Stimulated activated CD4-positive, alpha-beta T cell treated with anti-CD3 and anti-CD28 coated beads, Interleukin-2, amount 100 ng/mL, for 4 hours (primary cell): ENCODE data around the gene CATSPER1.

ENCODE experiments used
- DNase-seq: peaks from one replicate; pipeline ENCODE4 v3.0.0-alpha.2; 2020; ENCODE audit warnings: low read depth

CATSPER1 gene

DNA sequence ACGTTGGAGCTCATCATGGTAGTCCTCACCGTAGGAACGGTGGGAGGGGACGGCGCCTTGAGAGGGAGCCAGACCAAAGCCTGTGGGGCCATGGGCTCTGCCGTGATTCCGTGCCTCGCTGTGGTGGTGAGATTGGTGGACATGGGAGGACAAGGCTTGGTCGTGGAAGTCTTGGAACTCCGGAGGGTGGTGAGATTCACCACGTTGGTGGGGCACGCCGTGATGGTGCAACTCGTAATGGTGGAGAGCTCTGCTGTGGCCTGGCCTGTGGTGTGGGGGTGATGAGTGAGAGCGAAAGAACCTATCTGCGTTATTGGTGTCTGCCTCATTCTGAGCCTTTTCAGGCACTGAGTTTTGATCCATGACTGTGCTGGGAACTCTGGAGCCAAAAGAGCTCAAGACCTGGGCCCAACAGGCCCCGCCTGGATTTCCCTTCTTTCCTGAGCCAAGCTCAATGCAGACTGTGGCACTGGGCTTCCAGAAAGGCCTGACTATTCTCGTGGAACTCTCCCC, at the start of gene CATSPER1:
Gene CATSPER1 (minus strand): TSS at position 463 of the 513 bp plus-strand sequence. CDS start 100 bp downstream, at position 363.
- DNase-seq: no peak

DNA sequence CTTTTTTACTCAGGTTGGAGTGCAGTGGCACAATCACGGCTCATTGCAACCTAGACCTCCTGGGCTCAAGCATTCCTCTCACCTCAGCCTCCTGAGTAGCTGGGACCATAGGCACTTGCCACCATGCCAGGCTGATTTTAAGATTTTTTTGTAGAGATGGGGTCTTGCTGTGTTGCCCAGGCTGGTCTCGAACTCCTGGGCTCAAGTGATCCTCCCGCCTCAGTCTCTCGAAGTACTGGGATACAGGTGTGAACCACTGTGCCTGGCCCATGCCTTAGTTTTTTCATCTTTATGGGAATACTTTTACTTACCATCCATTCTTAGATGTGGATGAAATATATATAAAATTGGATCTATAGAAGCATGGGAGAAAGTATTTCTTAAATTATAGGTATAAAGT, 49.0 kb upstream of the CATSPER1 start:
- no peak for DNase-seq

DNA sequence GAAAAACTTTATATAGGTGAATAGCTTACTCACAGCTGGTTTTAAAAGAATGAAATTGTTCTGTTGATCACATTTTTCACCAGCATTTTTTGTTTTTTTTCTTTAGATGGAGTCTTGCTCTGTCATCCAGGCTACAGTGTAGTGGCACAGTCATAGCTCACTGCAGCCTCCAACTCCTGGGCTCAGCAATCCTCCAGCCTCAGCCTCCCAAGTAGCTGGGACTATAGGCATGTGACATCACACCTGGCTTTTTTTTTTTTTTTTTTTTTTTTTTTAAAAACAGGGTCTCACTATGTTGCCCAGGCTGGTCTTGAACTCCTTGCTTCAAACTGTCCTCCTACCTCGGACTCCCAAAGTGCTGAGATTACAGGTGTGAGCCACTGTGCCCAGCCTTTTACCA, 47.4 kb upstream of the CATSPER1 start:
- DNase-seq: no peak

DNA sequence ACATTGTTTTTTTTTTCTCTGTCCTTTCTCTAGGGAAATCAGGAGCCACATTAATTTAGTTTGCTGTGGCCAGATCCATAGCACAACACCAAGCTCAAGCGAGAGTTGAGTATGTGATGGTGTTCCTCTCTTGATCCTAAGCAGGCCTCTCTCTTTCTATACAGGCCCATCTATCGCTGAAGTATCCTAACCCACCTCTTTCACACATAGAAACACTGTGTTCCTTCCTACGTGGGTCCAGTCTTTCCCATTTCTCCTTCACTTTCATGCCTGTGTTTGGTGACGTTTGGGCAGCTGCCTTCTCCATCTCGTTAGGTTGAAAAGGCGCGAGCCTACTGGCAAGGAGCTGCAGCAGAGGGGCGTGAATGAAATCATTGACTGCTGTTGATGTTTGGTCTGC, 46.2 kb upstream of the CATSPER1 start:
- DNase-seq: no peak

DNA sequence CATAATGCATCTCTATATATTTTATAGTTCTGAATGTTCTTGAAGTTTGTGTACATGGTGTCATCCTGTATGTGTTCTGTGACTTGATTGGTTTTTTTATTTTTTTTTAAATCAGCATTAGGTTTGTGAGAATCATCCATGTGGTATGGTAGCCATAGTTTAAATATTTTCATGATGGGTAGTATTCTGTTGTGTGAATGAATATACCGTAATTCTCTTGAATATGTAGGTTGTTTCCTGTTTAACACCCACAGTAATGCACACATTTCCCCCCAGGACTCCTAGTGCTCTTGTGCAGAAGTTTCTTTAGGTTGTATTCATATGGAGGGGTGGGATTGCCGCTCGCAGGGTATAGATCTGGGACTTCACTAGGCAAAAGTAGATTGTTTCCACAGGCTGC, 45.8 kb upstream of the CATSPER1 start:
- DNase-seq: no peak

DNA sequence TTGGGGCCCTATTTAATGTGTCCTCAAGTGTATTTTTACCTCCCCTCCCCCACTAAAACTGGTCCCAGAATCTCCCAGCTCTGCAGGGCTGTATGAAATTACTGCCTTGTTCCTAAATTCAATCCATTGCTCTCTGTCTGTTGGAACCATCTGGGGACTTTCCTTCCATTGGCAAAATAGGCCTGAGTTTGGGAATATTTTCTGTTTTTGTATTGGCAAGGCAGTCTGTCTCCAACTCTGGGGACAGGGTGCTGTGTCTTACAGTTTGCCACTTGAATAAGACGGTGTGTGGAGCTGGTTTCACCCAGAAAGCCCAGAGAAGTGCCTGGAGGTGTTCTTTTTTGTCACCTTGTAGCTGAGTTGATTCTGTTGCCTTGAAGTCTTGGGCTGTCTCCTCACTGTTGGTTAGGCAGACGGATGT, 45.1 kb upstream of the CATSPER1 start:
- no peak for DNase-seq

DNA sequence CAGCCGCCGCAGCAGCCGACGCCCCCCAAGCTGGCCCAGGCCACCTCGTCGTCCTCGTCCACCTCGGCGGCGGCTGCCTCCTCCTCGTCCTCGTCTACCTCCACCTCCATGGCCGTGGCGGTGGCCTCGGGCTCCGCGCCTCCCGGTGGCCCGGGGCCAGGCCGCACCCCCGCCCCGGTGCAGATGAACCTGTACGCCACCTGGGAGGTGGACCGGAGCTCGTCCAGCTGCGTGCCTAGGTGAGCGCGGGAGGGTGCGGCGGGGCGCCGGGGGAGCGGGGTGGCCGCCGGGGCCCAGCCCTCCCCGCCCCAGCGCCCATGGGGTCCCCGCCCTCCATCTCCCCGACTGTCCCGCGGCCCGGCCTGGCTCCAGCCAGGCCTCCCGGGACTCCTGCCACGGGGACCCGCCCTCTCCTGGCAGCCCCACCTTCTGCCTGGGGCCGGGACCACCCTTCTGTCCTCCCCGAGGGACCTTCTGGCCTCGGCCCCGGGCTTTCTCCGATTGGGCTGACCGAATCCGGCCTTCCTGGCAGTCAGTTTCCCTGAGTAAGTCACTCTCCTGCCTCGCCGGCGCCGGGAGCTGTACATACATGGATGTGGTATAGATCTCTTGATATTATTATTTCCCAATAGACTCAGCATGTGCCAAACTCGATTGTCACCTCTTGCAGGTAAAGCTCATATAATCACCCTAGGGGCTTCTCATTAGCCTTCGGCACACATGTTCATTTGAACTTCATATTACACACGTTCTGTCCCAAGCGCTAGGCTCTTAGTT, 44.5 kb upstream of the CATSPER1 start:
- DNase-seq: no peak

DNA sequence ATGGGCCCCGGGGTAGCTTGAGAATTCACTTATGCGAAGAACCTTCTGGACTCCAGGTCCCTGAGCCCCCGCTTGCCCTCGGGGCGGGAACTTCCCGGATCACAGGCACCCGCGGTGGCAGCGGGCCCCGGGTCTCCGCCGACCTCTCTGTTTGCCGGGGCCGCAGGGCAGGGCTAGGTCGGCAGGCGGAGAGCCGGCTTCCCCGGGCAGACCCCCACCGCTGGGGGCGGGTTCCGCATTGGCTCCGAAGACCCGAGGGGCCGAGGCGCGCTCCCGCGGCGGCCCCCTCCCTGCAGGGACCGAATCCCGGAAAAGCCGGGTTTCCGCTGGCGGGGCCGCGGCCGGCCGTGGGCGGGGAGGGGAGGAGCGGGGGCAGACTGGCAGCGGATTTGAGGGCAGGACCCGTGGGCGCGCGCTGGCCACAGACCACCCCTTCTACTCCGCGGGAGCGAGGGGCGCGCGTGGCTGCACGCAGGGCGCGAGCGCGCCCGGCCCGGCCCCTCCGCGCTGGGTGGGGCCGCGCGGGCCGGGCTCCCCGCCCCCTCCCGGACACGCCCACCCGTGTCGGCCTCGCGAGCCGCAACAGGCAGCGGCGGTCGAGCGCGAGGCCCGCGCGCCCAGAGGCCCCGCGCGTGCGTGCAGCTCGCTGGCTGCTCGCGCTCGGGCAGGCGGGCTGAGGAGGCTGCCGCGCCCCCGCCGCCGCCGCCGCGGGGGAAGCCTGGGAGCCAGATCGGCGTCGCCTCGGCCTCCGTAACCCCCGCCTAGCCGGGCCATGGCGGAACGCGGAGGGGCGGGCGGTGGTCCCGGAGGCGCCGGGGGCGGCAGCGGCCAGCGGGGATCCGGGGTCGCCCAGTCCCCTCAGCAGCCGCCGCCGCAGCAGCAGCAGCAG, 43.7 kb upstream of the CATSPER1 start, which contains the start of gene PACS1:
Gene PACS1 (plus strand): TSS at position 558 of the 889 bp plus-strand sequence. CDS start 215 bp downstream, at position 773.
- DNase-seq: peak; percentile 64

DNA sequence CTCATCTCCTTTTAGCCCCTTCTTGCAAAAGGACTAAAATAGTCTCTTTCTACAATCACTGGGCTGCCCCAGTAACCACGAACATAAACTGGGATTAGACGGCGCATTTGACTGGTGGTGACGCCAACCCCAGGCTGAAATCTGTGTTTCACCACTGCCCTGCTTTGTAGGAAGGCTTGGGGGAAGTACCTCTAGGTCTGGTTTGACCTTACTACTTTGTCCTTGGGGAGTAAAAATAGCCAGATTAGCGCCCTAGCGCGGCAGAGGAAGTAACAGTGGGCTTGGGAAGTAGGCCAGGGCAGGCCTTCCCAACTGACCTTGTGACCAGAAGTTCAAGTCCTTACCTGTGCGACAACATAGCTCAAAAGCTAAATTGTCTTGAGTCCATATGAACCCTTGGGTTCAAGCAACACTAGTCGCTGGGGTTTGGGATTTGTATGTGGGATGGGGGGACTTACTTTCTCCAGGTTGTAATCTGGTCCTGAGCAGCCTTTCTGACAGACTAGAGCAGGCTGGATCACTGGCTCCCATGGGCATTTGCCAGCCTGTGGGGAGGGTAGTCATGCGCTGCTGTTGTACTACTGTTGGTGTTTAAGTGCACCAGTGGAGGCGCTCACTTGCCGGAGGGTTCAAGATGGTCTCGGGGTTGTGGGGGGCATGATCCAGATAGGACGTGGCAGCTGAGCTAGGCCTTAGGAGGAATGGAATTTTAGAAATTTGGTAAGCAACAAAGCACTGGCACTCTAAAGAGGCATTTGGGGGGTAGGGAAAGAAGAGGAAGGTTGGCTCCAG, 42.8 kb upstream of the CATSPER1 start:
- no peak for DNase-seq

DNA sequence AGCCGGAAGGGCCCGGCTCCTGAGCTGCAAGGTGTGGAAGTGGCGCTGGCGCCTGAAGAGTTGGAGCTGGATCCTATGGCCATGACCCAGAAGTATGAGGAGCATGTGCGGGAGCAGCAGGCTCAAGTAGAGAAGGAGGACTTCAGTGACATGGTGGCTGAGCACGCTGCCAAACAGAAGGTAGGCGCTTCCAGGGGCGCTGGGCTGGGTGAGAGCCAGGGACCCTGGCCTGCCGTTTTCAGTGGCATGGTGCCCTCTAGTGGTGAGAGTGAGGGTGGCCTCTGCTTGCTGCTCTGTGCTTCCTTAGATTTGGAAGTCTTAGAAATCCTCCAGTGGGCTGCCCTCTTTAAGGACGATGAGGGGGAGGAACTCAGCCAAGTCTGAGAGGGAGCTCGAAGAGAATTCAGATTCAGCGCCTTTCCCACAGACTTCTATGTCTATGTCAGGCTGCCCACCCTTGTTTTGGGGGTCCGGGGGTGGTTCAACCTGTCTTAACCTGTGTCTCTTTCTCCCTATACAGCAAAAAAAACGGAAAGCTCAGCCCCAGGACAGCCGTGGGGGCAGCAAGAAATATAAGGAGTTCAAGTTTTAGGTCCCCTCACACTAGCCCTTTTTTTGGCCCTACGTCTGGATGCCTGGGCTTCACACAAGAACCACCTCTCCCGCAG, 42.0 kb upstream of the CATSPER1 start:
- peak; percentile 71 for DNase-seq

DNA sequence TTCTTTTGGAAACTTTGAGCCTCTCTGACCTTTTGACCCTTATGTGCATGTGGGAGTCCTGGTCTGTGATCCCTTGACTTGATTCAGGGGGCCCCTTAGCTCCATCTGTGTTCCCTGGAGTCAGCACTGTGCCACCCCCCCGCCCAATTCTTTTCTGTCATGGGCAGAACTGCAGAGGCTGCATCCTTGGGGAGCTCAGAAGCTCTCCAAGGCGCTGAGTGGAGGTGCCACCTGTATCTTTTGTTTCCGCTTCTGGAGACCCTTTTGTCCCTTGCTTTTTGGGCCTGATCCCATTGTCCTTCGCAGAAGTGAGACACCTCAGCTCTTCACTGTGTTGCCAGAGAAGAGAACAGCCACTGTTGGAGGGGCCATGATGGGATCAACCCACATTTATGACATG, 41.4 kb upstream of the CATSPER1 start:
- DNase-seq: no peak

DNA sequence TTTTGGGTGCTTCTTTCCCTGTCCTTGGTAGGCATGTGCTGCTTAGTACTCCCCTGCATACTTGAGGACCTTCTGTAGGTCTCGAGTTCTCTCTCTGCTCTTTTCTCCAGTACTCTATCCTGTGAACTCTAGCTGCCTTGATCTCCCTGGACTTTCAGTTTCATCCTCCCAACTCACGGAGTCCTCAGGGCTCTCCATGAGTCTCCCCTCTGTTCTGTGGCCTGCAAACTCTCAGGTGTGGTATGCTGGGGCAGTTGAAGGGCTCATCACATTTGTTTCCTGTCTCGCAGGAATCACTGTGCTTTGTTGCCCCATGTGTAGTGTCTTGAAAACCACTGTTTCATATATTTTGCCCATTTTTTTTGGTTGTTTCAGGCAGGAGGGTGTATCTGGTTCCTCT, 40.5 kb upstream of the CATSPER1 start:
- no peak for DNase-seq

DNA sequence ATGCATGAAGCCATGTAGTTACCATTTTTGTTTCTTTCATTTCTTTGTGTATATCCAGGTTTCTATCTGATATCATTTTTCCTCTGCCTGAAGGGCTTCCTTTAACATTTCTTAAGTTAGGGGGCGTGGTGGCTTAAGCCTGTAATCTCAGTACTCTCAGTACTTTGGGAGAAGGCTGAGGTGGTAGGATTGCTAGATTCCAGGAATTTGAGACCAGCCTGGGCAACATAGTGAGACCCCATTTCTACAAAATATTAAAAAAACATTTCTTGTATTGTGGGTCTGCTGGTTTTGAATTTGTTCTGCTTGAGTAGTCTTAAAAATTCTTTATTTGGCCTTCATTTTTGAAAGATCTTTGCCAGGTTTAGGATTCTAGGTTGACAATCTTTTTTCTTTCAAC, 38.3 kb upstream of the CATSPER1 start:
- DNase-seq: no peak

DNA sequence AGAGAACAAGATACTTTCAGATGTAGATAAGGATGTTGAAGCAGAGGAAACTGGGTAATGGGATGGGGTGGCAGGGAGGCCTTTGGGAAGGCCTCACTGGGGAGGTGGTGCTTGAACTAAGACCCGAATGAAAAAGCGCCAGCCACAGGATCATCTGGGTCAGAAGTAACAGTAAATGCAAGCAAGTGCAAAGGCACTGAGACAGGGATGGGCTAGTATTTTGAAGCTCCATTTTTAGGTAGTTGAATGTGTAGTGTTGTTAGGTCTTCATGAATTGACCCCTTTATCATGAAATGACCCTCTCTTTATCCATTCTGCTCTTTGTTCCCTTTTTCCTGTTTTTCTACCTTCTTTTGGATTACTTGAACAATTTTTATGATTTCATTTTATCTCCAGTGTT, 37.6 kb upstream of the CATSPER1 start:
- DNase-seq: no peak

DNA sequence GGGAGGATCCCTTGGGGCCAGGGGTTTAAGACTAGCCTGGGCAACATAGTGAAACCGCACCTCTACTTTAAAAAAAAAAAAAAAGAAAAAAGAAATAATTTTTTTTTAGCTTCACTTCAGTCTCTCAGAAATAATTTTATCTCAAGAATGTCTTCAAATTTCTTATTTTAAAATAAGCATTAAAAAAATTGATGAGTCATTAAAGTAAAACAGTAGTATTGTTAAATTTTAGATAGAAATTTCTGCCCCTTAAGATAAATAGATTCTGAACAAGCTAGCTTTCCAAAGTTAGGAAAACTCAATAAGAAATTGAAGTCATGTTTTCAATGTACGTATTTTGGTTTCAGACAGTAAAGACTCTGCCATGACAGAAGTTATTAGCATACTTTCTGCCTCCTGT, 36.1 kb upstream of the CATSPER1 start:
- no peak for DNase-seq

DNA sequence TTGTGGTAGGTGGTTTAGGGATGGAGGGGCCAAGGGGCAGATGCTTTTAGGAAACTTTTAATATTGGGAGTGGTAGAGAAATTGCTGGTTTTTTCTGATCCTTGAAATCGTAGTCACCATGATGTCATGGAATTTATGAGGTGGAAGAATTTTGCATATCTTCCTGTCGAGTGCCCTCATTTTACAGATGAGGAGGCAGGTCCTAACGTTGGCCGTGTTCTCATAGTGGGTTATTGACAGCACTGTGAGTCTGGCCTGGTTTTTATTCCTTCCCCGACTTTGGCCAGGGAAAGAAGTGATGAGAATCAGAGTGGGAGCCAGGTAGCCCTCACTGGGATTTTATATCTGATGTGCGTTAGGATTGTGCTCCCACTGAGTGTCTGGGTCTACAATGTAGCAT, 35.0 kb upstream of the CATSPER1 start:
- DNase-seq: no peak

DNA sequence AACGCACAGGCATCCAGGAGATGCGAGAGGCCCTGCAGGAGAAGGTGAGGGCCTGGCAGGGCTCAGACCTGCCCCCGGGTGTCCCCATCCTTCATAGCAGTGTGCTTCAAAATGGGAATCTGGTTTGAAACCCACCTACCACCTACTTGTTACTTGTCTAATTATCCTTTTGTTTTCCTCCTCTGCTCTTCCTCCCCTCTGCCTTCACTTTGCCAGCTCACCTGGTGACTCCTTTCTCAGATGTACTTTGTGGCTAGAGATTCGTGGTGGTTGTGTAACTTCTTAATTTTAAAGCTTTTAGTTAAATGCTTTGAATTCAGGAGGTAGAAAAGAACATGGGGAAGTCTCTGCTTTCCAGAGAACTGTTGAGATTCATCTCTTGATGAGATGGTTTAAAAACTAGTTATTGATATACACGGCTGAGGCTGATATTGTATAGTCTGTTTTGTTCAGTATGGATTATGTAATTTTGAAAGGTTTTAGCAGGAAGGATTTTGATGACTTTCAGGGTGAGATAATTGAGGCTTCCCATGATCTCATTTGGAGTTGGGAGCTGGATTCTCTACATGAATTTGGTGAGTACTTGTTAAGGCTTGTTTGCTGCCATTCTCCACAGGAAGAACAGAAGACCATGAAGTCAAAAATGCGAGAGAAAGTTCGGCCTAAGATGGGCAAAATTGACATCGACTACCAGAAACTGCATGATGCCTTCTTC, 33.8 kb upstream of the CATSPER1 start:
- no peak for DNase-seq

DNA sequence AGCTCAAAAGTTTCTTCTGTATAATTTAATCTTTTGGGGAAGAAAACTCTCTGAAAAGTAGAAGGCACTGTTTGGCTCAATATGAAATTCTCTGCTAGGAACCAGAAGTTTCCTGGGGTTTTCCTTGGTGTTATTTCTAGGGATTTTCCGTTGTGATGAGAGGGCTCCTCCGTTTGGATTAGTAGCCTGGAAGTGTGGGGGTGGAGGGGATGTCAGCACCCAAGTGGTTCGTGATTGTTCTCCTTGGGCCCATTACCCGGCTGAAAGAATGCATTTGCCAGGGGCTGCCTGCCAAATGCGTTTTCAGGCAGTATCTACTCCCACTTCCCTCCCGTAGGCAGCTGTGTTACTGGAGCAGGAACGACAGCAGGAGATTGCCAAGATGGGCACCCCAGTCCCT, 30.2 kb upstream of the CATSPER1 start:
- DNase-seq: no peak

DNA sequence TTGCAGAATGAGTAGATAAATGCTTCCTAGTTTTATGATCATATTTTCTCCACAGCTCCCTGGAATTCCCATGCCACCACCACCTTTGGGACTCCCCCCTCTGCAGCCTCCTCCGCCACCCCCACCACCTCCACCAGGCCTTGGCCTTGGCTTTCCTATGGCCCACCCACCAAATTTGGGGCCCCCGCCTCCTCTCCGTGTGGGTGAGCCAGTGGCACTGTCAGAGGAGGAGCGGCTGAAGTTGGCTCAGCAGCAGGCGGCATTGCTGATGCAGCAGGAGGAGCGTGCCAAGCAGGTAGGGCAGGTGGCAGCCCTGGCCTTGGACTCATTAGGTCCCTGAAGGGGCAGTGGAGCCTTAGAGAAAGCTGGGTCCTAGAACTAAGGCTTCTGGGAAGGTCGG, 28.7 kb upstream of the CATSPER1 start:
- no peak for DNase-seq

DNA sequence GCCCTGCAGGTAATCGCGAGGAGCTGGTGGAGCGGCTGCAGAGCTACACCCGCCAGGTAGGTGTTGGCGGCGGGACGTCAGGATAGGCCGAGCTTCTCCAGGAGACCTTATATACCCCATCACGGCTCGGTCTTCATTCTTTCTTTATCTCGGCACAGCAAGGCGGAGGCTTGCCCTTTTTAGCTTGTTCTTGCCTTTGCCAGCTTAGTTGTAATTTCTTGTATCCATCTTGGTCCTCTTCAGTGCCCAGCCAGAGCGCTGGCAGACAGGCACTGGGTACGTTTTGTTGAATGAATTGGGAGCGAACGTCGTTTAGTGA, 26.3 kb upstream of the CATSPER1 start:
- no peak for DNase-seq
